DND-41 (cell line): ENCODE data around the gene MEI1.

Experiments used
- CTCF ChIP-seq: IDR thresholded peaks from 2 replicates; pipeline ENCODE4 v1.5.1; 2012; ENCODE audit warnings: borderline replicate concordance, low read length, moderate library complexity, mild to moderate bottlenecking; ENCODE audit not compliant: poor library complexity, severe bottlenecking; ENCODE audit errors: extremely low read depth
- EZH2 ChIP-seq: IDR thresholded peaks from 3 replicates; pipeline ENCODE4 v1.6.1; 2012; ENCODE audit warnings: borderline replicate concordance, low read depth, mild to moderate bottlenecking, moderate library complexity, low read length, inconsistent platforms; ENCODE audit not compliant: severe bottlenecking

GRCh38 chr22:41779929-41780505 is 80.7 kb downstream of the MEI1 start:
- TF ChIP-seq CTCF (no peak), EZH2 (no peak)
